ENCODE results near the gene PTPRT. TPM values are rescaled to one million over a fixed set of nuclear protein-coding genes. Genes with fewer than 3 reads are reported as not detected.

Gene PTPRT
- total RNA-seq, 2 donors from 2014 or later: 0.11 to 0.35 TPM

GRCh38 chr20:43052532-43052931 is 137.2 kb downstream of the PTPRT start:
- H3K4me3 ChIP-seq: no peak overlapping the region
- TF ChIP-seq CTCF (IDR thresholded peaks at IDR 0.05): no peak
- H3K27ac ChIP-seq: no peak overlapping the region
- no peak for DNase-seq (ENCODE audit: low spot score)
- H3K36me3 ChIP-seq: no peaks in the 10 kb centered on the region
- no peaks in the 10 kb centered on the region for H3K27me3 ChIP-seq
- H3K9me3 ChIP-seq: no peaks in the 10 kb centered on the region
- no peaks in the 10 kb centered on the region for H3K4me1 ChIP-seq

GRCh38 chr20:43046966-43047365 is 142.7 kb downstream of the PTPRT start:
- no peaks in the 10 kb centered on the region for H3K4me1 ChIP-seq
- no peaks in the 10 kb centered on the region for H3K27me3 ChIP-seq
- H3K36me3 ChIP-seq: no peaks in the 10 kb centered on the region

GRCh38 chr20:43043887-43044286 is 145.8 kb downstream of the PTPRT start:
- no peak for TF ChIP-seq CTCF (IDR thresholded peaks at IDR 0.05)
- Histone ChIP-seq H3K4me1 (no peaks in the 10 kb centered on the region), H3K27me3 (no peaks in the 10 kb centered on the region), H3K4me3 (no peak overlapping the region), H3K36me3 (no peaks in the 10 kb centered on the region), H3K27ac (no peak overlapping the region), H3K9me3 (no peaks in the 10 kb centered on the region)
- DNase-seq (ENCODE audit: low spot score): no peak

More at GRCh38 chr20:43046966-43047365, 142.7 kb downstream of the PTPRT start:
- no peak overlapping the region for H3K4me3 ChIP-seq
- H3K9me3 ChIP-seq: no peaks in the 10 kb centered on the region
- no peak for TF ChIP-seq CTCF (IDR thresholded peaks at IDR 0.05)
- H3K27ac ChIP-seq: no peak overlapping the region
- DNase-seq (ENCODE audit: low spot score): no peak

- no peak overlapping the region for H3K4me3 ChIP-seq
- H3K36me3 ChIP-seq: no peaks in the 10 kb centered on the region
- H3K9me3 ChIP-seq: no peaks in the 10 kb centered on the region
- H3K27ac ChIP-seq: no peak overlapping the region
- H3K27me3 ChIP-seq: no peaks in the 10 kb centered on the region
- no peaks in the 10 kb centered on the region for H3K4me1 ChIP-seq
- DNase-seq (ENCODE audit: low spot score): no peak
- TF ChIP-seq CTCF (IDR thresholded peaks at IDR 0.05): no peak
Measured at GRCh38 chr20:43040427-43040826, 149.3 kb downstream of the PTPRT start.

DNA sequence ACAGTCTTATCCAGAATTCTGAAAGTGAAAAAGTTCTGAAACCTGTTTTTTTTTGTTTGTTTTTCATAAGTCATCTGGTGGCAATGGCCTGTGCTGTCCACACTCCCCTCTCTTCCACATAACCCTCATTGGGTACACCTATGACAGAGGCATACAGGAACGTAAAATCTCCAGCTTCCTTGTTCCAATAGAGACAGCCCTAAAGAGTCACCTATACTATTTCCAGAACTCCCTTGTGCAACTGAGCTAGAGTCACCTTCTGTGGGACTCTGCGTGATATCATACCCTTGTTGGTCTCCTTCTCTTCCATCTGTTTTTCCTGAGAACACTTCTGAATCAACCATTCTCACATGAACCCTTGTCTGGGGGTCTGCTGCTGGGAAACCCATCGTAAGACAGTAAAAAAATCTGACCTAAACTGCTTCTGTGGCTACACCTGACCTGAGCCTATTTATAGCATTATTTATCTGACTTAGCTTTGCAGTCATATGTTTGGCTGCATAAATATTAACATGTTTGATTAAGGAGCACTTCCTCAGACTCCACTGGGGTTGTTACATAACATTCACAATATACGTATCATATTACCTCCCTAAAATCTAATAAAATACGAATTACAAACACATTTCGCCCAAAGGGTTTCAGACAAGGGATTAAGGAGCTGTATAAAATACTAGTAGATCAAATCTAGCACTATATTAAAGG is 151.9 kb downstream of the PTPRT start:
- no peak for TF ChIP-seq CTCF (IDR thresholded peaks at IDR 0.05)

More for the DNA sequence above, 151.9 kb downstream of the PTPRT start:
- Histone ChIP-seq H3K4me1 (no peaks in the 10 kb centered on the region), H3K27me3 (no peaks in the 10 kb centered on the region), H3K36me3 (no peaks in the 10 kb centered on the region), H3K27ac (no peak overlapping the region), H3K4me3 (no peak overlapping the region), H3K9me3 (no peaks in the 10 kb centered on the region)
- DNase-seq (ENCODE audit: low spot score): no peak
